ENCODE results near the gene PLEKHF1.
A peak's percentile ranks its signal among the peaks of the same experiment; 100 is the strongest.
"Not testable (repeated sequence)": the region's sequence is repeated elsewhere in the genome, so short reads cannot be mapped to it uniquely, and the experiment has no call there.

PLEKHF1 gene, protein sequence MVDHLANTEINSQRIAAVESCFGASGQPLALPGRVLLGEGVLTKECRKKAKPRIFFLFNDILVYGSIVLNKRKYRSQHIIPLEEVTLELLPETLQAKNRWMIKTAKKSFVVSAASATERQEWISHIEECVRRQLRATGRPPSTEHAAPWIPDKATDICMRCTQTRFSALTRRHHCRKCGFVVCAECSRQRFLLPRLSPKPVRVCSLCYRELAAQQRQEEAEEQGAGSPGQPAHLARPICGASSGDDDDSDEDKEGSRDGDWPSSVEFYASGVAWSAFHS

DNA sequence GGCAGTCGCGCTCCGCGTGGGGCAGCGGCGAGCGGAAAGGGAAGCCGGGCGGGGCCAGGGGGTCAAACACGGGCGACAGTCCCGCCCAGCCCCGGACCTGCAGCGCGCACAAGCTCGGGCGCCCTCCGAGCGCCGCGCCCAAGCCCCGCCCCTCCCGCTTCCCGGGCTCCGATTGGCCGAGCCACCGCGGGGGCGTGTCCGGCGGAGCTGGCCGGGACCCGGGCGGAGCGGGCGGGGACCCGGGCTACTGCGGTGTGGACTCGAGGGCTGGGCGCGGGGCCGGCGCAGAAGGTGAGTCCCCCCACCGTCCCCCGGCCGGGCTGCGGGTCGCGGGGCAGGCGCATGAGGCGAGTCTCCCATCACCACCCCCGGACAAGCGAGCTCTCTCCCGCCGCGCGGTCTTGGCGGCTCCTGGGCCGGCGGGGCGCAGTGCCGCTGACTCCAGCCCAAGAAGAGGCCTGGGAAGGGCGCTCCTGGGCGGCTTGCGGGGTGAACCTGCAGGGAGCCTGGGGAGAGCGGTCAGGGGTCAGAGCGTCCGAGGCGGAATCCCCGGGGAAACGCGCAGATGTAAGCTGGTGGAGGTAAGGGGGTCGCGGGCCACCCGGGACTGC, at the start of gene PLEKHF1:
Gene PLEKHF1 (plus strand): TSS at position 247 of the 611 bp plus-strand sequence. CDS start 8,379 bp downstream, outside the sequence.
- peak; percentile 36 to 74 for DNase-seq (ENCODE audit: extremely low read depth in 1 of 2, low read depth in 1 of 2)

DNA sequence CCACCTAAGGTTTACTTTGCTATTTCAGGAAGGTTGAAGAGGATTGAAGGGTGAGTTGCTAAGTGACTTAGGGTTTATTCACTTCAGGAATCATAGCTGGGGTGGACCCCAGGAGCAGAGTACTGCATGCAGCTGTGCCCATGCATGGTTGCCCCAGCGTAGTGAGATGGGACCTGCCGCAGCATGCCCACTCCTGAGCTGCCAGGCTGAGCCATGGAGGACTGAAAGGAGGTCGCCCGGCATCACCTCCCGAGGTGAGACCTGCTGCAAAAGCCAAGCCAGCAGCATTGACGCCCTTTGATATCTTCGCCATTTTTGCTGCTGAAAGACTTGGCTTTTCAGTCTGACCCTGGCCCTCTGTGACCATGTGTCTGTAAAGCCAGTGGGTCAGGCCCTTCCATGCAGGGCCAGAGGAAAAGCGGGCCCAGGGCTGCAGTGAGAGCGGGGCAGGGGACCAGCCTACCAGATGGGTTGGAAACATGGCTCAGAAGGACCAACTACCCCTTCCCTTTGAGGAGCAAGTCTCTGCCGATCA, 49.3 kb upstream of the PLEKHF1 start:
- DNase-seq (ENCODE audit: extremely low read depth in 1 of 2, low read depth in 1 of 2) = no peak

DNA sequence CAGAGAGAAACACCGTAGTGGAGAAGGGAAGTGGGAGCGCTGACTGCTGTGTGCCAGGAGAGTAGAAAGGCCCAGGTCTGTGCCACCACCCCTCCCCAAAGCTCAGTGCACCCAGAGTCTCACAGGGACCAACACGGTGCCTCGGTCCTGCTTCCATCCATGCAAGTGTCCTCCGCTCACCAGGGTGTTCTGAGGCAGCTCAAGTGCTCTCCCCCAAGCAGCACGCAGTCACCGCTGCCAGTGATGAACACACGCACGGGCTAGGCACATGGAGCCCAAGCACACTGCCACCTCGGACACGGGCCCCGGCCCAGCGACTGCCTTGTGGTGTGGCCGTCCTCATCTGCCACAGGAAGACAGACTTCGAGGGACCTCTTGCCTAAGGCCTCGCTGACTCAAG, 48.7 kb upstream of the PLEKHF1 start:
- no peak for DNase-seq (ENCODE audit: extremely low read depth in 1 of 2, low read depth in 1 of 2)

DNA sequence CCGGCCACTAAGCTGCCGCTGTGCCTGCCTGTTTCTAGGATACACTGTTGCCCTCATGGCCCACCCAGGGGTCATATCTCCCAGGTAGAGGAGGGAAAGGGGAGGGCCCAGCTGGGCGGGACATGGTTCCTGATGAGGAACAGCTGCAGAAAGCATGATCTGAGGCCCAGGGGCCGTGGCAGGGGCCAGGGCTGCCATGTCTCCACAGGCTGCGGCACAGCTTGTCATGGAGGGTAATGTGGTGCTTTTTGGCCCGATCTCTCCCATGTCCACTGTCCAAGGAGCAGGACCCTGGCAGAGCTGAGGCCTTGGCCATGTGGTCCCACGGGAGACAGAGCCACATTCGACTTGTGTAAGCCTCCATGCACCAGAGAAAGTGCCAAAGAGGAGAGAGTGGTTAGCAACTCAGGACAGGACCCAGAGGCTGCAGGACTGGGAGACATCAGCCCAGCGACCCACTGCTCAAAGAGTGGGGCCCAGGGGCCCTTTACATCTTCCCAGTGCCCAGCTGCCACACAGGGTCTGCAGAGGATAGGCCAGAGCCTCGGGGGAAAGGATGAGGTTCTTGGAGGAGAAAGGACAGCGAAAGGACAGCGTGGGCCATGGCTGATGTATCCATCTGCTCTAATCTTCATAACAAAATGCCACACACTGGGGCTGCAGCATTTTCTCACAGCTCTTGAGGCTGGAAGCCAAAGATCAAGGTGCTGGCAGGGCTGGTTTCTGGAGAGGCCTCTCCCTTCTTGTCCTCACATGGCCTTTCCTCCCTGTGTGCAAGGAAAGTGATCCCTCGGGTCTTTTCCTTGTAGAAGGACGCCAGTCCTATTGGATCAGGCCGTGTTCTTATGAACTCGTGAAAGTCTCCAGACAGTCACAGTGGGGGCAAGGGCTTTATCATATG, 47.6 kb upstream of the PLEKHF1 start:
- DNase-seq (ENCODE audit: extremely low read depth in 1 of 2, low read depth in 1 of 2) = no peak

DNA sequence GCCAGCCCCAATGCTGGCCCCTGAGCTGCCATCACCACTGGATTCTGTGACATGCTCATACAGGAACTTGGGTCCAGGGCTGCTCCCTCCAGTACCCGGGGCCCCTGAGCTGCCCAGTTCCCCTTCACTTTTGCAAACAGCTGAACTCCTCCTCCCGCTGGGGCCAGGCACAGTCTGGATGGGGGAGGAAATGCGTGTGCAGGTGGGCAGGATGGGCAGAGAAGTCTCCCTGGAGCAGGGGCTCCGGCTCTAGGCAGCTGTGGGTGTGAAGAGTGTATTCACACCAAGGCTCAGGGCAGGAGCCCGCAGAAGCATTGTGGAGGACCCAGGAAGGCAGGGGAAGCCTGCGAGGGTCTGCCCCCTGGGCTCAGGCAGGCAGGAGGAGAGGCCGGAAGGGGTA, 46.8 kb upstream of the PLEKHF1 start:
- DNase-seq (ENCODE audit: extremely low read depth in 1 of 2, low read depth in 1 of 2) = no peak

DNA sequence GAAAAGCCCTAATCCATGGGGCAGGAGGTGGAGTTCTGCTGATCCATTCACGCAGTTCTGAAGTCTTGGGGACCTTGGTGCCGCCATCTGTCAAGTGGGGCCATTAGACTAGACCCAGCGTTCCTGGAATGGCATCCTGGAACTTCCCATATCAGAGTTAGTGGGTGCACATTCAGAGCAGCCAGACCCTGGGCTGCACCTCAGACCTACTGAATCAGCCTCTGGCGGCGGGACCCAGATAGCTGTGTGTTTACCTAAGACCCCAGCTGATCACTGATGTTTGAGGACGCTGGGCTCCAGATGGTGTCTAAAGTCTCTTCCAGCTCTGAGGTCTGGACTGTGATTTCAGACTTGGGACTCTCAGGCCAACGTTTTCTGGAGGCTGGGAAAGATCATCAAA, 46.4 kb upstream of the PLEKHF1 start:
- DNase-seq (ENCODE audit: extremely low read depth in 1 of 2, low read depth in 1 of 2) = no peak

DNA sequence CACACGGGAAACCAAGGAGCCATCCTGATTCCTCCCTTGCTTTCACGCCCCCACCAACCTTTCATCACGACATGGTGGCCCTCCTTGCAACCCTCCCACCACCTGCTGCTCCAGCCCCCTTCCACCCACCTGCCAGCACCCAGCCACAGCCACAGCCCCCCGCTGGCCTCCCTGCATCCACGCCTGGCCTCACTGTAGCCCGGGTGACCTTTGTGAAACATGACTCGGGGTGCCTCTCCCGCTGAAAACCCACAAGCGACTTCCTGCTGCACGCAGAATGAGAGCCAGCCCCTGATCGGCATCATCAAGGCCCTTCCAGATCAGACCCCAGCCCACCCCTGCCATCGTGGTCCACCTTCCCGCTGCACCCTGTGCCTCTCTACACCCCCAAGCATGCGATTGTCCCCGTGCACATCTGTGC, 44.3 kb upstream of the PLEKHF1 start:
- no peak for DNase-seq (ENCODE audit: extremely low read depth in 1 of 2, low read depth in 1 of 2)

DNA sequence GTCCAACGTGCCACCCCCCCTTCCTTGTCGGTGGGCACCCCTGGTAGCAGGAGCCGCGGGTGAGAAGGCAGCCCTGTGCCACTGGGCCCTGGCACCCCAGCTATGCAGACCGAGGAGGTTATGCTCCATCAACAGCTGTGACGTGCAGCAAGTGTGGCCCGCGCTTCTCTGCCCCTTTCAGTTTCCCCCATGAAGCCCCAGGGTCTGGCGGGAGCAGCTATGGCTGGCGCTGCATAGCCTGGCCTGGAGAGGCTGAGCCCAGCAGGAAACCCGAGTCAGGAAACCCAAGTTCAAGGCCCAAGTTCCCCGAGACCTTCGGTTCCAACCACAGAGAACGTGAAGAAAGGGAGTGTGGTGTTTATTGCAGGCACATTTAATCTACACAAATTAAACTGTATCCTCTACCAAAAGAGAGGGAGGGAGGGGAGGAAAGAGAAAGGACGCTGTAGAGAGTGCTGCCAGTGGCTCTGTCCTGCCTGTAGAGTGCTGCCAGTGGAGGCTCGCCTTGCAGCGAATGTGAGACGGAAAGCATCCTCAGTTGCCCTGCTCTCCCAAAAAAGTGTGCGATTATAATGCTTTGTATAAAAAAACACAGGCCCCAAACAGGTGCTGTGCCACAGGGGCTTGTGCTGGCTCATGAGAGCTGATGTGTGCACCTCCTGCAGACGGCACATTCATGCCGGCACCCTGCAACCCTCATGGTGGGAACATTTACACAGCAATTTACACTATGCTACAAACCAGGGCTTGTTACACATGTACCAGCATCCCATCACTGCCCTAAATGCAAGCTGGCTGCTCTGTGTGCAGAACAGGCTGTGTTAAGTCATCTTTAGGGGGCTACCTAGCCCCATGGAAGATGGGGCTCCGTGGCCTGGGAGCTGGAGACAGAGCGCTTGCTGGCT, 42.8 kb upstream of the PLEKHF1 start:
- no peak for DNase-seq (ENCODE audit: extremely low read depth in 1 of 2, low read depth in 1 of 2)

DNA sequence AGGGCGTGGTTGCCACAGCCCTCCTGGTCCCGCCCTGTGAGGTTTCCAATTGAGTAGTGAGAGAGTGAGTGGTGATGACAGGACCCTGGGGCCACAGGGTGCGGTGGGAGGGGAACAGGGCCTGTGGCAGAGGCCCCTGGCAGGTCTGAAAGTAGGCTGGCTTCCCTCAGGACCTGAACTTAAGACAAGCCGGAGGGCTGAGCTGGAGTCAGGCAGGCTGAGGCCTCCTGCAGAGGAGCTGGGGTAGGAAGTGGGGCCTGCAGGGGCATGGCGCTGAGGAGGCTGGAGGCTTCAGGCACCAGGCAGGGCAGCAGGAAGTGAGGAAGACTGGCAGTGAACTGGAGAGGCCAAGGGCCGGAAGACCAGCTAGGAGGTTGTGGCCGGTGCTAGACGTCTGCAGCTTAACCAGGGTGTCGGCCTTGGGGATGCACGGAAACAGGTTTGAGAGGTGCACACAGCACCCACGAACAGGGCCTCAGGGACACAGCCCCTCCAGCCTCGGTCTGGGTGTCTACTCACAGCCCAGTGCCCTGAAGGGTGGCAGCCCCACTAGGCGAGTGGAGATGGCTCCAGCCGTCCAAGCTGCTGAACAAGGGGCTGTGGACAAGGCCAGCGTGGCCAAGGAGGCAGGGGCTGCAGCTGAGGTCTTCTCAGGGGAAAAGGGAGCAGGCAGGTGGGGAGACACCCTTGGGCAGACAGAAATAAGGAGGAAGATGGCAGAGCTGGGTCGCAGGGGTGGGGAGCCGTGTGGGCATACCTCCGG, 41.4 kb upstream of the PLEKHF1 start:
- no peak for DNase-seq (ENCODE audit: extremely low read depth in 1 of 2, low read depth in 1 of 2)

DNA sequence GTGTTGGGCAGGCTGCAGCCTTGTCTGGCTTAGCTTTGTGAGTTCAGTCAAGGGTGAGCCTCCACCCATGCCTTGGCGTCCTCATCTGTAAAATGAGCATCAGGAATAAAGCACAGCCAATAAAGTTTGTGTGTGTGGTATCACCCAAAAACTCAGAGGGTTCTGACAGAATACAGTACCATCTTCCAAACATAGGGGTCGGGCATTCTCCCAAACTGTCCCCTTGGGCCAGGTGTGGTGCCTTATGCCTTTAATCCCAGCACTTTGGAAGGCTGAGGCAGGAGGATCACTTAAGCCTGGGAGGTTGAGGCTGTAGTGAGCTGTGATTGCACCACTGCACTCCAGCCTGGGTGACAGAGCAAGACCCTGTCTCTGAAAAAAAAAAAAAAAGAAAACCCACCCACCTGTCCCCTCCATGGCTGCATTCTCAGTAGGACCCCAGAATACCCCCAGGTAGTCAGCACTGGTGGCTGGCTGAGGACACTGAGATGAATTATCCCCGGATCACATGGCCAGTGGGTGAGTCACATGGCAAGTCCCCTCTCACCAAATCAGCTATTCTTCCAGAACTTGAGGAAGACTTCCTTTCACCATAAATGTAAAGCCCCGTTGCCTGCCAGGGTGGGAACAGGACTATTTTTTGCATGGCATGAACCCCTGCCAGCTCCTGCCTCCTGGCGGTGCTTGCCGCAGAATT, 40.6 kb upstream of the PLEKHF1 start:
- DNase-seq (ENCODE audit: extremely low read depth in 1 of 2, low read depth in 1 of 2) = no peak

DNA sequence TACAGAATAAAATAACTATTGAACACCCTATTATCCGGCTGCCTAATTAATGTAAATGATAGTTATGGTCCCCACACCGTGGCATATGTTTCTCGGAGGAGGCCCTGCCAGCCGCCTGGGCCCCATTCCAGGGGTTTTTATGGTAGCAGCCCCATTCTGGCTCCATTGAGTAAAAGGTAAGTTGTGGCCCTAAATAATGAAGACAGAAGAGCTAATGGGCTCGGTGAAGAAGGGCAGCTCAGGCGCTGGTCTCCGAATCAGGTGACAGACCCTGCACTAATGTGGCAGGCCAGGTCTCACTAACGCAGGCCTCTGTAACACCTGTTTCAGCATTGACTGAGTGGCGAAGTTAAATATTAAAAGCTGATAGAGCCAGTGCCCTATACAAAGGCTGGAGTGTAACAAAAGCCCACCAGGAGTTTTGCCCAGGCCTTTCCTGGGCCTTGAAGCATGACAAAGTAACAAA, 40.0 kb upstream of the PLEKHF1 start:
- no peak for DNase-seq (ENCODE audit: extremely low read depth in 1 of 2, low read depth in 1 of 2)

DNA sequence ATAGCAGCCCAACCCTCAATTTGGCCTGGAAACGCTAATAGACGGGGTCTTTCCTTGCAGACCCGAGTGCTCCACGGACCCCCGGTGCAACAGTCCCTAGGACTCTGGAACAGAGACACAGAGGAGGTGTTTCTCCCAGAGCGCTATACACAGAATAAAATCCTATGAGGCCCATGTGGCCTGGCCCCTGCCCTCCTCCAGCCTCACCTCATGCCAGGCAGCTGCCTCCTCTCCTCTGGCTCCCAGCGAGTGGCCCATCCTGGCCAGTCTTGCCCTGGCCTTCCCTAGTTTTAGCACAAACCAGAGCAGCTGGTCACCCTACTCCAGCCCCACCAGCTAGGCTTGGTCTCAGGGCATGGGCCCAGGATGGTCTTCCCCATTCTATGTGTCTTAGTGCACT, 38.9 kb upstream of the PLEKHF1 start:
- DNase-seq (ENCODE audit: extremely low read depth in 1 of 2, low read depth in 1 of 2) = no peak

DNA sequence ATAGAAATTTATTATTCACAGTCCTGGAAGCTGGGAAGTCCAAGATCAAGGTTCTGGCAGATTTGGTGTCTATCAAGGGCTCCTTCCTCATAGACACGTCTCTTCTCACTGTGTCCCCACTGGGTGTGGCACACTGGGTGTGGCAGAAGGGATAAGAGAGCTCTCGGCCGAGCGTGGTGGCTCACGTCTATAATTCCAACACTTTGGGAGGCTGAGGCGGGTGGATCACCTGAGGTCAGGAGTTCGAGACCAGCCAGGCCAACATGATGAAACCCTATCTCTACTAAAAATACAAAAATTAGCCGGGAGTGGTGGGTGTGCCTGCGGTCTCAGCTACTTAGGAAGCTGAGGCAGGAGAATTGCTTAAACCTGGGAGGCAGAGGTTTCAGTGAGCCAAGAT, 38.4 kb upstream of the PLEKHF1 start:
- not testable (repeated sequence) for DNase-seq (ENCODE audit: extremely low read depth in 1 of 2, low read depth in 1 of 2)

DNA sequence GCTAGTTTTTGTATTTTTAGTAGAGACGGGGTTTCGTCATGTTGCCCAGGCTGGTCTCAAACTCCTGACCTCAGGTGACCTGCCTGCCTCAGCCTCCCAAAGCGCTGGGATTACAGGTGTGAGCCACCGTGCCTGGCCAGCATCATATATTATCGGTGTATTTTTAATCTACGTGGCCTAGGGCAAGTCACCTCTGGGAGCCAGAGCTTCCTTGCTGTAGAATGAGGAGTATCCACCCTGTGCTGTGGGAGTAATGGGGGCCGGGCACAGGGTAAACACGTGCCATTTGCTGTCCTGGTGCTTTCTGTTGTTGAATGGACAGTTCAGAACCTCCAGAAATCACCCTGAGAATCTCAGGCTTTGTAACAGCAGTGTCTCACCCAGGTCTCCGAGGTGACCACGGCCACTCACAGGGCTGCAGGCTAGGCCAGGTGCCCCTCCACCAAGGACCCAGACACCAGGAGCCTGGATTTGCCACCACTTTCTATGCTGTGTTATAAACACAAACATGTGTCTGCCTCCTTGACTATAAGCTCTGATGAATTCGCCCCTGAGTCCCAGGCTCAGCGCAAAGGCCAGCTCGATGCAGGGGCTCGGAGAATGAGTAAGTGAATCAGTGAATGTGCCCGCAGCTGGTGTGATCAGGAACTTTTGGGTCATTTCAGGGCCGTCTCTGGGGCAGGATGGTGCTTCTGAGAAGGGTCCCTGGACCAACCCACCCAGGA, 36.4 kb upstream of the PLEKHF1 start:
- DNase-seq (ENCODE audit: extremely low read depth in 1 of 2, low read depth in 1 of 2) = no peak

DNA sequence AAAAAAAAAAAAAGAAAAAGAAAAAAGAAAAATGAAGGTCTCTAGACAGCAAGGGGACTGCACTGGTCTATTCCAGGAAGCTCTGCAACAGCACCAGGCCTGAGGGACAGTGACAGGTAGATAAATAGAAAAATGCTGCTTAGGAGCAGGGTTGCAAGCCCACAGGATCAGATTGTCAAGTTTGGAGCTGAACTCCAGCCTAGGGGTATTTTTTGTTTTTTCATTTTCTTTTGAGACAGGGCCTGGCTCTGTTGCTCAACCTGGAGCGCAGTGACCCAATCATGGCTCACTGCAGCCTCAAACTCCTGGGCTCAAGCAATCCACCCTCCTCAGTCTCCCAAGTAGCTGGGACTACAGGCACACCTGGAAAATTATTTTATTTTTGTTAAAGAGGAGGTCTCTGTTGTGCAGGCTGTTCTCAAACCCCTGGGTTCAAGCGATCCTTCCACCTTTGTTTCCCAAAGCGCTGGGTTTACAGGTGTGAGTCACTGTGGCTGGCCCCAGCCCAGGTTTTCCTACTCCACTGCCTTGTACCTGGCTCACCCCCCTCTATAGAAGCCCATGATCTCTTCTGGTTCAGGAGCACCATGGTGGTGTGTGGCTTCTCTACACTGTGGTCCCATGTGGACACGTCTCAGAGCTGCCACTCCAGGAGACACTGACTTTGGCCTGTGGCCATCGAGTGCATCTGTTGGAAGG, 35.3 kb upstream of the PLEKHF1 start:
- DNase-seq (ENCODE audit: extremely low read depth in 1 of 2, low read depth in 1 of 2) = no peak

DNA sequence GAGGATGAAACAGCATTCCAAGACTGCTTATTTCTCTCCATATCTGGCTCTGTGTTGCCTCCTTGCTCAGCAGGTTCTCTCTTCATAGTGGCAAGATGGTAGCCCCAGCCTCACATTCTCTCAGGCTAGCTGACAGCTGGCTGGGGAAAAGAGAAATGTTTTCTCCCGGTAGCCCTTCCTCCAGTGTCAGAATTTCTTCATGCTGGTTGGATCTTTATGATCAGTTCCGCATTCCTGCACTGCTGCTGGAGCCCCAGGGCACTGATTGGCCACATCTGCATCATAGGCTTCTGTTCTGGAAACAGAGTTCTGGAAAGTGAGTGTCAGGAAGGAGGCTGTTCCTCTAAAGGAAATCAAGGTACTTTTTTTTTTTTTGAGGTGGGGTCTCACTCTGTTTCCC, 34.6 kb upstream of the PLEKHF1 start:
- DNase-seq (ENCODE audit: extremely low read depth in 1 of 2, low read depth in 1 of 2) = no peak

DNA sequence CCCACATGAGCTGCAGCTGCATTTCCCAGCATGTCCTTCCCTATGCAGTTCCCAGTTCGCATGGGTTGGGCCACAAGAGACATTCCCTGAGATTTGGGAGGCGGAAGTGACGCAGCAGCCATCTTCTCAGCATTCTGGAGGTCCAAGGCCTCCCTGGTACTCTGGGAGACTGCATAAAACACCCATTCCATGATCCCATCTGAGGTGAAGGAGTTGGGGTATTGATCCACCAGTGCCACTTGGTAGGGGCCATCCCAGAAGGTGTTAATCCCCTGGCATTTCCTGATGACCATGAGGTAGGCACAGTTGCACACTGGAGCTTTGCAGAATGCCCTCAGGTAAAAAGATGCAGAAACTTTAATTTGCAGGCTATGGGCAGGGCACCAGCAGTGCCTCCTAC, 33.8 kb upstream of the PLEKHF1 start:
- no peak for DNase-seq (ENCODE audit: extremely low read depth in 1 of 2, low read depth in 1 of 2)

DNA sequence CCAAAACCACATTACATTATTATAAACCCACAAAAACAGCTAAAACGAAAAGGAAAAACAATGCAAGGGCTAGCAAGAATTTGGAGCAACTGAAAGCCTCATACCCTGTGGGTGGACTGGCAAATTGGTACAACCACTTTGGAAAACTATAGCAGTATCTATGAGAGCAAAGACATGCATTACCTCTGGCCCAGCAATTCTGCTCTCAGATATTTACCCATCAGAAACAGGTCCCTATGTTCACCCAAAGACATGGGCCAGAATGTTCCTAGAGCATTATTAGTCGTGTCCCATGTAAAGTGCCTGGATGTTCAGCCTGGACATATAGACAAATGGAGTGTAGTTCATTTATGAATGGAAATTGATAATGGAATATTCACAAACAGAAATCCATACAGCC, 31.3 kb upstream of the PLEKHF1 start:
- no peak for DNase-seq (ENCODE audit: extremely low read depth in 1 of 2, low read depth in 1 of 2)
